Activated naive CD8-positive, alpha-beta T cell treated with anti-CD3 and anti-CD28 coated beads, Interleukin-2, amount 50 U/mL, for 24 hours (primary cell): Measurements from ENCODE around the gene MEGF11.

ENCODE experiments used
- ATAC-seq: fragments of 150-1000 bp; cut with Tn5 transposase; one replicate; pipeline ENCODE4 v1.10.0; 2021
- DNase-seq: peaks from one replicate; pipeline ENCODE4 v3.0.0; 2021
- H3K27ac Mint-ChIP-seq: one replicate; pipeline ENCODE4 v1.8.0; 2021; ENCODE audit warnings: mild to moderate bottlenecking, mixed read lengths
- H3K27me3 Mint-ChIP-seq: one replicate; pipeline ENCODE4 v1.8.0; 2021; ENCODE audit warnings: mixed read lengths
- H3K36me3 Mint-ChIP-seq: one replicate; pipeline ENCODE4 v1.8.0; 2021; ENCODE audit warnings: low read depth, mixed read lengths
- H3K4me1 Mint-ChIP-seq: one replicate; pipeline ENCODE4 v1.8.0; 2021; ENCODE audit warnings: mixed read lengths
- H3K4me3 Mint-ChIP-seq: one replicate; pipeline ENCODE4 v1.8.0; 2021; ENCODE audit warnings: mild to moderate bottlenecking, moderate library complexity, mixed read lengths
- H3K9me3 Mint-ChIP-seq: one replicate; pipeline ENCODE4 v1.8.0; 2021; ENCODE audit warnings: mixed read lengths

MEGF11 gene

DNA sequence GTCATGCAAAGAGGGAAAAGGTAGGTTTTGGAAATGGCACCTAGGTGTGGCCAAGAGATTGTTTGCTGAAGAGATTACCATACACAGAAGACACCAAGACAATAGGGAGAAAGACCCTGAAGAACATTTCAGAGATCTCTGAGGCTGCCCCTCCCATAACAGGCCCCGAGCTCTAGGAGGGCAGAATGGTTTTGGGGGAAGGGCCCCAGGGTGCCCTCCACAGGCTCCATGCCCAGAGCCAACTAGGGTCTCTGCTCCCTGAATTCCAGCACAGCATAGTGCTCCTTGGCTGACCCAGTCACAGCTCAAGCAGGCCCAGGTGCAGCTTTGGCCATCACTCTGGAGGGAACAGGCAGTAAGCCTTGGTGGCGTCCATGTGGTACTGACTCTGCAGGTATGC, 220.4 kb downstream of the MEGF11 start:
- H3K36me3 Mint-ChIP-seq: no peaks in the 10 kb centered on the region

DNA sequence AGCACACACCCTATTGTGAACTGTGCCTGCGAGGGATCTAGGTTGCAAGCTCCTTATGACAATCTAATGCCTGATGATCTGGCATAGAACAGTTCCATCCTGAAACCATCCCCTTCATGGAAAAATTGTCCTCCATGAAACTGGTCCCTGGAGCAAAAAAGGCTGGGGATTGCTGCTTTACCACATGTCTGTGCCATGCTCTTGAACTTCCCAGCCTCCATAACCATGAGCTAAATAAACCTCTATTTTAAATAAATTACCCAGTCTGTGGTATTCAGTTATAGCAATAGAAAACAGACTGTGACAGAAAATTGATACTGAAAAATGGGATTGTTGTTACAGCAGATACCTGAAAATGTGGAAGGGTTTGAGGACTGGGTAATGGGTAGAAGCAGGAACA, 221.5 kb downstream of the MEGF11 start:
- Mint-ChIP-seq H3K4me3 (no peak overlapping the region), H3K36me3 (no peaks in the 10 kb centered on the region), H3K27me3 (peaks cover 5% of the 10 kb centered on the region), H3K27ac (no peak overlapping the region), H3K4me1 (no peaks in the 10 kb centered on the region), H3K9me3 (peaks cover 8% of the 10 kb centered on the region)
- DNase-seq (no peak), ATAC-seq (no peak)

More for the DNA sequence above, 220.4 kb downstream of the MEGF11 start:
- ATAC-seq (no peak), DNase-seq (no peak)
- Mint-ChIP-seq H3K27me3 (peaks cover 5% of the 10 kb centered on the region), H3K9me3 (peaks cover 8% of the 10 kb centered on the region), H3K4me1 (no peaks in the 10 kb centered on the region), H3K4me3 (no peak overlapping the region), H3K27ac (no peak overlapping the region)

DNA sequence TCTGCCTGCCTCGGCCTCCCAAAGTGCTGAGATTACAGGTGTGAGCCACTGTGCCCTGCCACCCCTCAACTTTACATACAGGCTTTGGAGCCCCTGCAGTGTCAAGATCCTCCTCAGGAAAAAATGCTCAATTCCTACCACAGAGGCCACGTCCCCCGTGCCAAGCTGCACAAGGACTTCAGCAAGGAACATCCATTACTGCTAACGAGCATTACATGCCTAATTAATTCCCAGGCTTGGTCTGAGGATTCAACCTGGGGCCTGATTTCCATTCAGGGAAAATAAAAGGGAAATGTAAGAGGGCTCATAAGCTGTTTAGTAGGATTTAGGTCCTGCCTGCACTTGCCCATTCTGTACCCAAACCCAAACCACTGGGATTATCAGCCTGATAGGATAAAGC, 222.9 kb downstream of the MEGF11 start:
- no peak for ATAC-seq
- Mint-ChIP-seq H3K4me1 (no peaks in the 10 kb centered on the region), H3K4me3 (no peak overlapping the region), H3K27ac (no peak overlapping the region), H3K36me3 (no peaks in the 10 kb centered on the region), H3K27me3 (peaks cover 7% of the 10 kb centered on the region), H3K9me3 (peaks cover 8% of the 10 kb centered on the region)
- no peak for DNase-seq

DNA sequence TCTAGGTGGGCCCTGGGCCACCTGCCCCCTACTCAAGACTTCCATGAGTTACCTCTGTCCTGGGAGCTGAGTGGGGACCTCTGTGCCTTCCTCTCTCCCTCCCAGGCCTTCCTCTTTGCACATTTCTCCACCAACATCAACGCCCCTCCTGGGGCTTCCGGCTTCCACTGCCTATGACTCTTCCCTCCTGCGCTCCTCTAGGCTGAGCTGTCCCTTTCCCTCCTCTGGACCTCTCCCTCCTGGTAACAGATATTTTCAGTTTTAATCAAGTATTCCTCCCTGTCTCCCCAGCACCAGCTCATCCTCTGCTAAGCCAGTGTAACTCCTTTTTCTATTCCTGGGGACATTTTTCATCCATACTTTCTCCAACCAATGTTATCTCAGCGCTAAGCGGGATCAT, 223.9 kb downstream of the MEGF11 start:
- no peak overlapping the region for H3K4me3 Mint-ChIP-seq
- peaks cover 8% of the 10 kb centered on the region for H3K9me3 Mint-ChIP-seq
- H3K27me3 Mint-ChIP-seq: peaks cover 11% of the 10 kb centered on the region
- DNase-seq: no peak
- no peaks in the 10 kb centered on the region for H3K4me1 Mint-ChIP-seq
- no peak for ATAC-seq
- H3K27ac Mint-ChIP-seq: no peak overlapping the region
- no peaks in the 10 kb centered on the region for H3K36me3 Mint-ChIP-seq

DNA sequence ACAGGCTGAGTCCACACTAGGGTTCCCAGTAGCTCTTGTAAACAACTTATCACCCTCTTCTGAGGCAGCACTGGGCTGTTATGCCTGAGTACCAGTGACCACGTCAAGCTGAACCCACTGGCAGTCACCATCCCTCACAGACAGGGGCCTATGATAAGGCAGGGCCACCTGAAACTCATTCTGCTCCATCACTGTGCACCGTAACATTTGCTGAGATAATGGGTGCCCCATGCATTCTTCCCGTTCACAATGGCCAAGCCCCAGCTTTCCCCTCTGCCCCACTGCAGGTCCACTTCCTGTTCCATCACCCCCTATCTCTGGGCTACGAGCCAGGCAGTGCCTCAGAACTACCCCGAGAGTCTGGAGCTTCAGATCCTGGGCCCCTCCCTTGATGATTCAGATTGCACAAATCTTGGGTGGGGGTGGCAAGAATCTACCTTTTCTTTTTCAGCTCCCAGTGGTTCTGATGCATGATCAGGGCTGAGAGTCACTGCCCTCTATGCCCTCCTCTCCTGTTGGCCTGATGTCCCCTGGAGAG, 226.2 kb downstream of the MEGF11 start:
- Mint-ChIP-seq H3K36me3 (no peaks in the 10 kb centered on the region), H3K27me3 (peaks cover 11% of the 10 kb centered on the region), H3K9me3 (peaks cover 4% of the 10 kb centered on the region), H3K4me1 (no peaks in the 10 kb centered on the region), H3K4me3 (no peak overlapping the region), H3K27ac (no peak overlapping the region)
- DNase-seq (no peak), ATAC-seq (no peak)

DNA sequence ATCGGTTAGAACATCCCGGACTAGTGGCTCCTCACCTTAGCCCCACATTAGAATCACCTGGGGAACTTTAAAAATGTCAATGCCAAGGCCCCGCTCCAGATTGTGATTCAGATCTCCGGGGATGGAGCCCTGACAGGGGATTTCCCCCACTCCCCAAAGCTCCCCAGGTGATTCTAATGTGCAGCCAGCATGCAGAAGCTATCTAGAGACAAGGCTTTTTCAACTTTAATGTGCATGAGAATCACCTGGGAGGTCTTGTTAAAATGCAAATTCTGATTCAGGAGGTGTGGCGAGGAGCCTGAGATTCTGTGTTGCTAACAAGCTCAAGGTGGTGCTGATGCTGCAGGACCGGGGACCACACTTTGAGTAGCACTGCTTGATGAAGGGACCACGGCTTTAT, 227.6 kb downstream of the MEGF11 start:
- Mint-ChIP-seq H3K4me3 (no peak overlapping the region), H3K27ac (no peak overlapping the region), H3K27me3 (peaks cover 11% of the 10 kb centered on the region), H3K4me1 (no peaks in the 10 kb centered on the region), H3K36me3 (no peaks in the 10 kb centered on the region), H3K9me3 (no peaks in the 10 kb centered on the region)
- DNase-seq (no peak), ATAC-seq (no peak)

DNA sequence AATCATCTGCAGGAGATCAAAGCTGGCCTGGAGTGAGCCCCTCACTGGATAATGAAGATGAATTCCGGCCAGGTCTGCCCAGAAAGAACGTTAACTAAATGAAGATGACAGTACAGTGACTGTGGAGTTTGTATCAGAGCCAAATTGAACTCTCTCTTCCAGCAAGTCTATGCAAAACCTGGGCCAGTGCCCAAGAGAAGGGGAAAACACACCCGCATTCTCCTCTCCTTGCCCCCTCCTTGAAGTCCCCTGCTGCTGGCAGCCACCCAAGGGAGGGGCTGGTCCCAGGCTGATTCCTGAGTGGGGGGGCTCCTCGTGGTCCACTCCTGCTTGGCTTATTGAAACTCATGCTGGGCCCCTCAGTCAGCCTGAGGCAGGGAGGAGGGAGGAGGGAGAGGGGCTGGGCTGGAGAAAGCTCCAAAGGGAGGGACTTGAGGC, 228.5 kb downstream of the MEGF11 start:
- H3K27me3 Mint-ChIP-seq: peaks cover 11% of the 10 kb centered on the region
- no peak overlapping the region for H3K27ac Mint-ChIP-seq
- H3K9me3 Mint-ChIP-seq: no peaks in the 10 kb centered on the region
- H3K36me3 Mint-ChIP-seq: no peaks in the 10 kb centered on the region
- H3K4me1 Mint-ChIP-seq: no peaks in the 10 kb centered on the region
- DNase-seq (no peak), ATAC-seq (no peak)
- no peak overlapping the region for H3K4me3 Mint-ChIP-seq

DNA sequence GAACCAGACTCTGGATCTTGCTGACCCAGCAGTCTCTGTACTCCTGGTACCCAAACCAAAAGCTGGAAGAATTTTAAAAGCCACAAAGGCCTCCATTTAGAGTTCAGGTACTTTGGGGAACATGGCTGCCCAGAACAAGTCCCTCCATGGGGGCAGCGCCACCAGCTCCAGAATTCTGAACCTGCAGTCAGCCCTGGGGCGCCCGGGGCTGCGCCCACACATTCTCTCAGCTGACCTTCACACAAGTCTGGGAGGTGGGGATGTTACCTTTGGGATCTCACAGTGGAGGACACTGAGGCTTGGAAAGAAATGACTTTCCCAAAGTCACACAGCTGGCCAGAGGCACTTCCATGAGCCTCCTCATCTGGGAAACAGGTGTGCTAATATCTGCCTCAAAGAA, 229.4 kb downstream of the MEGF11 start:
- DNase-seq (no peak), ATAC-seq (no peak)
- H3K36me3 Mint-ChIP-seq: no peaks in the 10 kb centered on the region
- no peaks in the 10 kb centered on the region for H3K9me3 Mint-ChIP-seq
- peaks cover 11% of the 10 kb centered on the region for H3K27me3 Mint-ChIP-seq
- no peak overlapping the region for H3K4me3 Mint-ChIP-seq
- H3K4me1 Mint-ChIP-seq: no peaks in the 10 kb centered on the region
- no peak overlapping the region for H3K27ac Mint-ChIP-seq

DNA sequence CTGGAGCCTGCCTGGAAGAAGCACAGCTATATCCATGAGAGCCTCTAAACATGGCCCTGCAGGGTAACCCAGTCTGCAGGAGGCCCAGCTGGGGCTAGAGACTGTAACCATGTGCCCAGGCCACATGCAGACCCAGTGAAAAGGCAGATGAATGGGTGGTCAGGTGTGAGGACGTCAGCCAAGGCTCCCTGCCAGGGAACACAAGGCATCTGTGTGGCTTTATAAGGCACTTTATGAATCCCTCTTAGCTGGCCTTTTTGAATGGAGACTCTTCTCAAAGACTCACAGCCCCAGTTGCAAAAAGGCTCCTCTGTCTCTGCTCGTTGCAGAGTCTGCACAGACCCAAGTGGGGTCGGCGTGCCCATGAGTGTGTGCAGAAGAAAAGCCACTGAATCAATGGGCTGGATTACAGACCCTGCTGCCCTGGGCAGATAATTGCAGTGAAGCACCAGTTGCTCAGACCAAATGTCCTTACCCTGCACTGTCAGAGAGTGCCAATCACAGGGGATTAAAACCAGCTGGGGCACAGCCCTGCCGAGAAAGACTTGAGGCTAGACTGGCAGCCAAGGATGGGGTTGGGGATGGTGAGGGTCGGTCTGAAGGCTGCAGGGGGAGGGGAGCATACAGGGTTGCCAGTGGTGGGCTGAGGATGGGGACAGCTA, 230.1 kb downstream of the MEGF11 start:
- Mint-ChIP-seq H3K27ac (no peak overlapping the region), H3K36me3 (no peaks in the 10 kb centered on the region), H3K27me3 (peaks cover 14% of the 10 kb centered on the region), H3K4me3 (no peak overlapping the region), H3K9me3 (no peaks in the 10 kb centered on the region), H3K4me1 (no peaks in the 10 kb centered on the region)
- ATAC-seq (no peak), DNase-seq (no peak)

DNA sequence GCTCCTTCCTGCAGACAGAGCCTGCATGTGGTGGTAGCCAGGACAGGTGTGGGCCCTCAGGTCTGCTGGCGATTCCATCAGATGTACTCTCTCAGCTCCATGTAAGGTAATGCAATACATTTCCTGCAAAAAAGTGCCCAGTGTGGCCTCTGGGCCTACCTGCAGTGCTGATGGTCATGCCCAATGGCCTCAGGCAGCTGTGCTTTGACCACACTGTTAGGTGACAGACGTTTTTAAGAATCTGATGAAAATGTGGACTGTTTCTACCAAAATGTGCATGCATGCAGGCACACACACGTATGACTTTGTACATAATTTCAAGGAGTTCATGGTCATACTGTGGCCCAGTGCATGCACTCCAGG, 231.4 kb downstream of the MEGF11 start:
- ATAC-seq (no peak), DNase-seq (no peak)
- no peaks in the 10 kb centered on the region for H3K9me3 Mint-ChIP-seq
- no peaks in the 10 kb centered on the region for H3K36me3 Mint-ChIP-seq
- H3K4me1 Mint-ChIP-seq: no peaks in the 10 kb centered on the region
- H3K27me3 Mint-ChIP-seq: peaks cover 14% of the 10 kb centered on the region
- no peak overlapping the region for H3K4me3 Mint-ChIP-seq
- no peak overlapping the region for H3K27ac Mint-ChIP-seq

DNA sequence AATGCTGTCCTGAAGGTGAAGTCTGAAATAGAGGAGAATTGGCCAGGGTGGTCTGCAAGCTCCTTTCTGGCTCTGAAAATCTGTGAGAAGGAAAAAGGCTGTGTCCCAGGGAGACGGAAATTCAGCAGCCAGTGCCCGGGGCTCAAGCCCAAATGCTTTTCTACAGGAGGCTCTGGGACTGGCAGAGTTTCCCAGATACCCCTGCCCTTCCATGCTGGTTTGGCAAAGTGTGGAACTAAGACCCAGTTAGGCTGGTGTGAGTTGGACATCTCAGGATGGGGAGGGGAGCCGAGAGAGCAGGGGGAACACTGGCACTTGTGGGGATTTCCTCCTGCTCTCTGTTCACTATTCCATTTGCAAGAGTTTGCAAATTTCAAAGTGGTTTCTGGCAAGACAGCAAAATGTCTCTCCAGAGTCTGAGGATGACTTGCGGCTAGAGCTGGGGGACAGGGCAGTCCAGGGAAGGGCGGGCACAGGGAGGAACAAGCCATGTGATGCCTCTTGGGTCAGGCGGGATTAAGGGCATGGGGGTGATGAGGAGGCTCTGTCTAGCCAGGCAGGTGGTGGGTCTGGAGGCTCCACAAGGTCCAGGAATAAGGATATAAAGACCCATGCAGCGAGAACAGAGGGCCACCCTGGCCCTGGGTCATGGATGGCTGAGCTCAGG, 231.9 kb downstream of the MEGF11 start:
- ATAC-seq: no peak
- no peaks in the 10 kb centered on the region for H3K36me3 Mint-ChIP-seq
- no peak overlapping the region for H3K4me3 Mint-ChIP-seq
- H3K27me3 Mint-ChIP-seq: peaks cover 14% of the 10 kb centered on the region
- H3K9me3 Mint-ChIP-seq: no peaks in the 10 kb centered on the region
- H3K27ac Mint-ChIP-seq: no peak overlapping the region
- no peak for DNase-seq
- H3K4me1 Mint-ChIP-seq: no peaks in the 10 kb centered on the region

DNA sequence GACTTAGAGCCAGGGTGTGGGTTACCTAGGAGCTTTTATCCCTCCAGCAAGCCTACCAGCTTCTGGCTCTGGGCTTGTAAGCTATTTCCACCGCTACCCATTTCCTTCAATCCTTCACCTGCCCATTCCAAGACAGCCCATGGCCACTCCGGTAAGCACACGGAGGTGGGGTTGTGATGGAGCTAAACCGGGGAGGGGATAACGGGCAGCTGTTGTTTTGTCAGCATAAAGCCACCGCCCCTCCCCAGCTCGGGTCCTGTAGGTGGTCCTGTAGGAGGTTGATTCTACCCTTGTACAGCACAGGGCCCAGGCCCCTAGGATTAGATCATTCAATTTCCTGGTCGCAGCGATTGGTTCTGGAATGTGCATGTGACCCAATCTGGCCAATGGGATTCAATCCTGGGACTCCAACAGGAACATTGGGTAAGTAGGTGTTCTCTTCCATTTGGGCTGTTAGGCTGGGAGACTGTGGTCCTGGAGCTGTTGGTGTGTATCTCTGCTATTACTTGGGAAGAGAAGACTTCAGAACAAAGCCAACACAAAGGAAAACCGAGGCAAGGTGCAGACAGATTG, 233.6 kb downstream of the MEGF11 start:
- H3K27me3 Mint-ChIP-seq: peaks cover 10% of the 10 kb centered on the region

DNA sequence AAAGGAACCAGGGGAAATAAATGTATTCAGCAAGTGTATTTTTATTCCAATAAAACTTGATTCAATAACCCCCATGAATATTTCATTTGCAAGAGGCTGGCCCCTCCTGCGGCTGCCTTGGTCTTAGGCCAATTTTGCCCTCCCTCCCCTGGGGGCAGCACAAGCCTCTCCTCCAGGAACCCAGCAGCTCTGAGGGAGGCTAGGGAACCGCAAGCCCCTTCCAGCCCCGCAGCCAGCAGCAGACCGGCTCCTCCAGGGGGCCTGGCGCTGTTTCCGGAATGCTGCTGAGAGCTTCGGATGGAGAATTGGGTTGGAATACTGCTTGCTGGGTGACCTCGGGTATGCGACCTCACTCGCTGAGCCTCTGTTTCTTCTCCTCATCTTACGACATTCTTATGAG, 234.2 kb downstream of the MEGF11 start:
- Mint-ChIP-seq H3K4me1 (no peaks in the 10 kb centered on the region), H3K27me3 (peaks cover 6% of the 10 kb centered on the region), H3K9me3 (no peaks in the 10 kb centered on the region), H3K36me3 (no peaks in the 10 kb centered on the region), H3K27ac (no peak overlapping the region), H3K4me3 (no peak overlapping the region)
- DNase-seq (no peak), ATAC-seq (no peak)

More for the DNA sequence above, 233.6 kb downstream of the MEGF11 start:
- Mint-ChIP-seq H3K27ac (no peak overlapping the region), H3K9me3 (no peaks in the 10 kb centered on the region), H3K4me1 (no peaks in the 10 kb centered on the region), H3K4me3 (no peak overlapping the region), H3K36me3 (no peaks in the 10 kb centered on the region)
- ATAC-seq (no peak), DNase-seq (no peak)

DNA sequence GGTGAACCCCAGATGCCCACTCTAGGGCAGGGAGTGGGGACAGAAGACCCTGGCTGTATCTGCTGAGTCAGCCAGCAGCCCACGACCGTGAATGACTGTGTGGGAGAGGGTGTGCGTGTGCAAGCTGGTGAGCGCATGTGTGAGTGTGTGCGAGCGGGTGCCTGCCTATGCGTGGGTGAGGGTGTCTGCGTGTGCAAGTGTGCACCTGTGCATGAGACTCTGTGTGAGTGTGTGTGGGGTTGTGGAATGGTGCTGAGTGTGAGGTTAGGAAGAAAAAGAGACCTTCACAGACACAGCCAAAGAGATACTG, 235.1 kb downstream of the MEGF11 start:
- no peak overlapping the region for H3K27ac Mint-ChIP-seq
- H3K4me3 Mint-ChIP-seq: no peak overlapping the region
- no peak for DNase-seq
- H3K9me3 Mint-ChIP-seq: no peaks in the 10 kb centered on the region
- no peak for ATAC-seq
- peaks cover 6% of the 10 kb centered on the region for H3K27me3 Mint-ChIP-seq
- H3K36me3 Mint-ChIP-seq: no peaks in the 10 kb centered on the region
- H3K4me1 Mint-ChIP-seq: no peaks in the 10 kb centered on the region

DNA sequence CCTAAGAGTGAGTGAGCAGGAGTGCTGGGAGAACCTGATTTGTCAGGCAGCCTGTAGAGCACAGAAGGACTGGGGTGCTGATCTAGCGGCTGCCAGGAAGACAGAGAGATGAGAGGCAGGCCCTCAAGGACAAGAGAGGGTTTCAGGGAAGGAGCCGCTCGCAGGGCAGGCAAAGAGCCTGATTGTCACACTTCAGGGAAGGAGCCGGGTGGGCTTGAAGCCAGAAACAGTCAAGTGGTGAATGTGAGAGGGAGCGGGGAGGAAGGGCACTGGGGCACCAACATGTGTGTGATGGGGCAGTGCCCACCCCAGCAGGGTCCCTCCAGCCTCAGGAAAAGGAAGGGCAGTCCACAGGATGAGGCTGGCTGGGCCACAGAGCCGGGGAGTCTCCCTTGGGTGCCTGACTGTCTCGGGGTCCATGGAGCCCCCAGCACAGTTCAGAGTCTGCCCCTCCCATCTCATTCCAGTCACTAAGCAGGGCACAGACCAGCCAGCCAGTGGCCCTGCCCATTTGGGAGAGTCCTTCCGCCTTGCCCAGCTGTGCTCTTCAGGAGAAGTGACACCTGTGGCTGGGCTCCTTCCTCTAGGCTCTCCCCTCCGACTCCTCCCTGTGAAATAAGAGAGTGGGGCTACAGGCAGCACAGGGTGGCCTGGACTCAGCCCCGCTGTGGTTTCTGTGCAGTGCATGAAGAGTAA, 235.6 kb downstream of the MEGF11 start:
- Mint-ChIP-seq H3K4me1 (no peaks in the 10 kb centered on the region), H3K4me3 (no peak overlapping the region)

More for the DNA sequence above, 235.6 kb downstream of the MEGF11 start:
- ATAC-seq: no peak
- Mint-ChIP-seq H3K9me3 (no peaks in the 10 kb centered on the region), H3K27ac (no peak overlapping the region), H3K36me3 (no peaks in the 10 kb centered on the region), H3K27me3 (peaks cover 6% of the 10 kb centered on the region)
- DNase-seq: no peak
